Stimulated activated CD4-positive, alpha-beta T cell treated with anti-CD3 and anti-CD28 coated beads, Interleukin-12 subunit alpha, Interleukin-12 subunit beta, amount 100 ng/mL, for 48 hours (primary cell): ENCODE data around the gene RAB40A.

Experiments used
- DNase-seq, 3 donors: peaks; one replicate each; pipeline ENCODE4 v3.0.0-alpha.2; 2020; ENCODE audit warnings: low read depth in 2 of 3, low spot score in 1 of 3

Gene RAB40A, protein sequence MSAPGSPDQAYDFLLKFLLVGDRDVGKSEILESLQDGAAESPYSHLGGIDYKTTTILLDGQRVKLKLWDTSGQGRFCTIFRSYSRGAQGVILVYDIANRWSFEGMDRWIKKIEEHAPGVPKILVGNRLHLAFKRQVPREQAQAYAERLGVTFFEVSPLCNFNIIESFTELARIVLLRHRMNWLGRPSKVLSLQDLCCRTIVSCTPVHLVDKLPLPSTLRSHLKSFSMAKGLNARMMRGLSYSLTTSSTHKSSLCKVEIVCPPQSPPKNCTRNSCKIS

GRCh38 chrX:103519389-103519788 lies at the start of gene RAB40A:
TSS of gene RAB40A (minus strand) at chrX:103519489. CDS start at chrX:103500756, 18,733 bp downstream.
- no peak for DNase-seq

GRCh38 chrX:103565752-103566151 lies 46.5 kb upstream of the RAB40A start:
- DNase-seq = no peak

DNA sequence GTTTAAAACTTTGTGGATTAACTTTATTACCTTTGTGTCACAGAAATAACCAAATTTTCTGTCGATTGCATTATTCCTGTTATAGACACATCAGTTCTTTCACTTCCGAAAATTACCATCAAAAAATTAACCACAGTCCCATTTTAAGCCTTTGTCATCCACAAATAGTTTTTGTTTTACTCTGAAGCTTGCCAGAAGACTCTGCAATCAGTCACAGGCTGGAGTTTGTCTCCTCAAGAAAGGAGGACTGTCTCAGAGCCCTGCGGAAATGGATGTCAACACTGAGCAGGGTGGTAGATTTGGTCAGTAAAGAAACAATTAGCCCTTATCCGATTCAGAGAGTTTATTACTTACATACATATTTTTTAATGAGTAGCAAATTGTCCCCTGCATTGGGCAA lies 45.9 kb upstream of the RAB40A start:
- no peak for DNase-seq

- no peak for DNase-seq
Observed at GRCh38 chrX:103562801-103563200, 43.5 kb upstream of the RAB40A start.

- no peak for DNase-seq
Observed at GRCh38 chrX:103560256-103560655, 41.0 kb upstream of the RAB40A start.

- DNase-seq = no peak
Observed at GRCh38 chrX:103556963-103557612, 37.8 kb upstream of the RAB40A start.

GRCh38 chrX:103554687-103555424 lies 35.6 kb upstream of the RAB40A start:
- DNase-seq = peak; percentile 42 to 57 (median 51)

DNA sequence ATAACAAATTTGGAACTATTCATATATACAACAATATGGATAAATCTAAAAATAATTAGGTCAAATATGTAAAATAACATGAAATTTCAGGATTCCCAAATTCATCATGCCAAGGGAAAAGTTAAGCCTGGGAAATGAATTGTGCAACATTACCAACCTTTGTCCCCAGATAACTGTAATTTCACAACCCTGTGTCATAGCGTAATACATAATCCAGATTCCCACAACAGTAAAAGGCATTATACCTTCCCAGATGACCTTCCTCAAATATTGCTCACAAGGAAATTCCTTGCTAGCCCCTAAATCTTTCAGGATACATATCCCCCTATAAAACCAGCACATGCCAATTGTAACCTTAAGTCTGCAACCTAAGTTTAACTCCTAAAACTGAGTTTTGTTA lies 32.9 kb upstream of the RAB40A start:
- no peak for DNase-seq

GRCh38 chrX:103550415-103551051 lies 31.2 kb upstream of the RAB40A start:
- DNase-seq = no peak

- no peak for DNase-seq
Observed at GRCh38 chrX:103549916-103550315, 30.6 kb upstream of the RAB40A start.

- no peak for DNase-seq
Observed at GRCh38 chrX:103540145-103540544, 20.9 kb upstream of the RAB40A start.

- no peak for DNase-seq
Observed at GRCh38 chrX:103539695-103540094, 20.4 kb upstream of the RAB40A start.

- no peak for DNase-seq
Observed at GRCh38 chrX:103538728-103539127, 19.4 kb upstream of the RAB40A start.

GRCh38 chrX:103537871-103538387 lies 18.6 kb upstream of the RAB40A start:
- no peak for DNase-seq

DNA sequence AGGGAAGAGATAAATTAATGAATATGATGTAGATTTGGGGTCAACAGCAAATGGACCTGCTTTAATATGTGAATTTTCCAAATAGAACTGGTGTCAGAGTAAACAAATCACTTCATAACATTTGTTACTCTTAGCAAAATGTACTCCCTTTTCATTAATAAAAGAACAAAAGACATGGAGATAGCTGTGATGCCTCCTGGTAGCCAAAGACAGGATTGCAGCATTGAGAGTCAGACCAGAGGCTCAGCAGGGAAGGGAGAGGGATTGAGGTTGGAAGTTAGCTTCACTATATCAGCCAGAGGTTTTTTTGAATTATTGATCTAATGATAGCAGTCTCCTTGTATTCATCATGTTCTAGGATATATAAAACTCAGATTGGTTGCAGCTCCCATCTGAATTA lies 17.4 kb upstream of the RAB40A start:
- DNase-seq = no peak

GRCh38 chrX:103536071-103536470 lies 16.8 kb upstream of the RAB40A start:
- DNase-seq = no peak

DNA sequence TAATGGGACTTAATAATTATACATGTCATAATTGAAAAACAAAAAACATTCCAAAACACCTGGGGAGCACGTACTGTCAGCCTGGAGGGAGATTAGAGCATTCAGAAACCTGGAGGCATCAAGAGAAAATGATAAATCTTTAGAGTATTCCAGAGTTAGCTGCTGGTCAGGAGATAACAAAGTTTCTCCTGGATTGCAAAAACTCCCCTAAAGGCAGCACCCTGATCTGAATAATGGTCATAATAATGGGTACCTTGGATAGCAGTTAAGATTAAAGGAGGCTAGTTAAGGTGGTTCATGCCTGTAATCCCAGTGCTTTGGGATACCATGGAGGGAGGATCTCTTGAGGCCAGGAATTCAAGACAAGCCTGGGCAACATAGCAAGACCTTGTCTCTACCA lies 15.9 kb upstream of the RAB40A start:
- DNase-seq = no peak

GRCh38 chrX:103533511-103534216 lies 14.4 kb upstream of the RAB40A start:
- peak; percentile 34 to 80 (median 39) for DNase-seq

GRCh38 chrX:103531002-103531401 lies 11.7 kb upstream of the RAB40A start:
- no peak for DNase-seq

DNA sequence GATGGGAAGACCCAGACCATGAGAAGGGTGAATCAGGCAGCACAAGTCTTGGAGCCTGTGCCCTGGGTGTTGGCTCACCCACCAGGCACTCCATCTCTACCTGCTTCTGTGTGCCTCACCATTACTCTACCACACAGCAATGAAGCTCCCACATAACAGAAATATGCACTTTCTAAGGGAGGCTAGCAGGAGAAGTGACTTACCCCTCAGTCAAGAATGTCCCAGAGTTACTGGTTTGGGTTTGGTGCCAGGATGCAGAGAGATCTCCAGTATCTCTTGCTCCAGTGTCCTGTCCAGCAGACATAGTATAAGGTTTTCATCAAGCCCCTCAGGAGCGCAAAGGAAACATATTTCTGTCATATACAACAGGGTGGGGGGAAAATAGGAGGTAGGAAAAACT lies 11.3 kb upstream of the RAB40A start:
- DNase-seq = no peak

GRCh38 chrX:103529550-103529949 lies 10.3 kb upstream of the RAB40A start:
- DNase-seq = no peak
